Fibroblast of lung (primary cell): Measurements from ENCODE around the gene DLGAP1.

Experiments
- CTCF ChIP-seq, 2 donors: IDR thresholded peaks in 1 of 2; conservative IDR thresholded peaks in 1 of 2; 1 replicate in 1 of 2; 2 replicates in 1 of 2; pipeline ENCODE4 v1.5.1; 2011 to 2012; ENCODE audit warnings: low read length in 2 of 2, control low read depth in 1 of 2, inconsistent platforms in 1 of 2, low read depth in 1 of 2, mild to moderate bottlenecking in 1 of 2
- EZH2 ChIP-seq: IDR thresholded peaks from 2 replicates; pipeline ENCODE4 v1.5.1; 2012; ENCODE audit warnings: low read length, control low read depth, mild to moderate bottlenecking; ENCODE audit errors: missing control alignments

GRCh38 chr18:4319738-4320677, 135.1 kb downstream of the DLGAP1 start:
- TF ChIP-seq EZH2 (no peak), CTCF (conservative IDR thresholded peaks at IDR 0.05 in 1 of 2, IDR thresholded peaks at IDR 0.05 in 1 of 2; ENCODE audit: low read depth in 1 of 2, low read length in 2 of 2) (no peak)
